D721Med (cell line): ENCODE measurements around the gene OPCML.

Source experiments
- DNase-seq: peaks from one replicate; pipeline ENCODE4 v3.0.0; 2011; ENCODE audit warnings: low spot score; ENCODE audit not compliant: insufficient read length
- FAIRE-seq: peaks from 2 replicates; lab custom pipeline; 2011; peaks lifted over from hg19 to GRCh38; lab: Jason Lieb, UNC
- CTCF ChIP-seq: IDR thresholded peaks from 2 replicates; pipeline ENCODE4 v1.5.1; 2012; ENCODE audit warnings: mild to moderate bottlenecking, control low read depth; ENCODE audit not compliant: insufficient read depth; ENCODE audit errors: missing control alignments

OPCML gene

GRCh38 chr11:132892876-132893275 lies 639.4 kb downstream of the OPCML start:
- TF ChIP-seq CTCF = no peak
- DNase-seq (no peak), FAIRE-seq (no peak)

- DNase-seq (no peak), FAIRE-seq (no peak)
- no peak for TF ChIP-seq CTCF
Measured at GRCh38 chr11:132888226-132888625, 644.1 kb downstream of the OPCML start.

GRCh38 chr11:132886335-132886734 lies 646.0 kb downstream of the OPCML start:
- TF ChIP-seq CTCF = no peak
- DNase-seq (no peak), FAIRE-seq (no peak)

GRCh38 chr11:132883241-132883640 lies 649.1 kb downstream of the OPCML start:
- no peak for FAIRE-seq

GRCh38 chr11:132881622-132882021 lies 650.7 kb downstream of the OPCML start:
- no peak for TF ChIP-seq CTCF
- FAIRE-seq (no peak), DNase-seq (no peak)

More at GRCh38 chr11:132883241-132883640, 649.1 kb downstream of the OPCML start:
- no peak for DNase-seq
- TF ChIP-seq CTCF = no peak

GRCh38 chr11:132878111-132878510 lies 654.2 kb downstream of the OPCML start:
- no peak for FAIRE-seq
- TF ChIP-seq CTCF = no peak

GRCh38 chr11:132876705-132877104 lies 655.6 kb downstream of the OPCML start:
- no peak for DNase-seq
- no peak for FAIRE-seq
- TF ChIP-seq CTCF = no peak

More at GRCh38 chr11:132878111-132878510, 654.2 kb downstream of the OPCML start:
- DNase-seq = no peak
